HL-60/S4 treated with phorbol 12-myristate 13-acetate at 8.2 ng/mL for 4 days and 3 days (cell line): ENCODE results near the gene EGFR.

ENCODE experiments used
- in situ Hi-C: fragments of 300-500 bp; cut with MboI; formaldehyde crosslinking; loops from 2 replicates; pipeline ENCODE4 v1.15.0; 2022; ENCODE audit warnings: low sequenced_read_pairs

EGFR gene

DNA sequence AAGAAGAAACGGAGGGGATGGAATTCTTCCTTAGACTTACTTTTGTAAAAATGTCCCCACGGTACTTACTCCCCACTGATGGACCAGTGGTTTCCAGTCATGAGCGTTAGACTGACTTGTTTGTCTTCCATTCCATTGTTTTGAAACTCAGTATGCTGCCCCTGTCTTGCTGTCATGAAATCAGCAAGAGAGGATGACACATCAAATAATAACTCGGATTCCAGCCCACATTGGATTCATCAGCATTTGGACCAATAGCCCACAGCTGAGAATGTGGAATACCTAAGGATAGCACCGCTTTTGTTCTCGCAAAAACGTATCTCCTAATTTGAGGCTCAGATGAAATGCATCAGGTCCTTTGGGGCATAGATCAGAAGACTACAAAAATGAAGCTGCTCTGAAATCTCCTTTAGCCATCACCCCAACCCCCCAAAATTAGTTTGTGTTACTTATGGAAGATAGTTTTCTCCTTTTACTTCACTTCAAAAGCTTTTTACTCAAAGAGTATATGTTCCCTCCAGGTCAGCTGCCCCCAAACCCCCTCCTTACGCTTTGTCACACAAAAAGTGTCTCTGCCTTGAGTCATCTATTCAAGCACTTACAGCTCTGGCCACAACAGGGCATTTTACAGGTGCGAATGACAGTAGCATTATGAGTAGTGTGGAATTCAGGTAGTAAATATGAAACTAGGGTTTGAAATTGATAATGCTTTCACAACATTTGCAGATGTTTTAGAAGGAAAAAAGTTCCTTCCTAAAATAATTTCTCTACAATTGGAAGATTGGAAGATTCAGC, 187.6 kb downstream of the EGFR start:
- in situ Hi-C loops, result no loop called here

DNA sequence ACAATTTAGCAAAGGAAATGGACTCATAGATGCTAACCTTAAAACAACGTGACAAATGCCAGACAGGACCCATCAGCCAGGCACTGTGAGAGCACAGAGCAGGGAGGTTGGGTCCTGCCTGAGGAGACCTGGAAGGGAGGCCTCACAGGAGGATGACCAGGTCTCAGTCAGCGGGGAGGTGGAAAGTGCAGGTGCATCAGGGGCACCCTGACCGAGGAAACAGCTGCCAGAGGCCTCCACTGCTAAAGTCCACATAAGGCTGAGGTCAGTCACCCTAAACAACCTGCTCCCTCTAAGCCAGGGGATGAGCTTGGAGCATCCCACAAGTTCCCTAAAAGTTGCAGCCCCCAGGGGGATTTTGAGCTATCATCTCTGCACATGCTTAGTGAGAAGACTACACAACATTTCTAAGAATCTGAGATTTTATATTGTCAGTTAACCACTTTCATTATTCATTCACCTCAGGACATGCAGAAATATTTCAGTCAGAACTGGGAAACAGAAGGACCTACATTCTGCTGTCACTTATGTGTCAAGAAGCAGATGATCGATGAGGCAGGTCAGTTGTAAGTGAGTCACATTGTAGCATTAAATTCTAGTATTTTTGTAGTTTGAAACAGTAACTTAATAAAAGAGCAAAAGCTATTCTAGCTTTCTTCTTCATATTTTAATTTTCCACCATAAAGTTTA, 188.8 kb downstream of the EGFR start:
- in situ Hi-C loops, result no loop called here

DNA sequence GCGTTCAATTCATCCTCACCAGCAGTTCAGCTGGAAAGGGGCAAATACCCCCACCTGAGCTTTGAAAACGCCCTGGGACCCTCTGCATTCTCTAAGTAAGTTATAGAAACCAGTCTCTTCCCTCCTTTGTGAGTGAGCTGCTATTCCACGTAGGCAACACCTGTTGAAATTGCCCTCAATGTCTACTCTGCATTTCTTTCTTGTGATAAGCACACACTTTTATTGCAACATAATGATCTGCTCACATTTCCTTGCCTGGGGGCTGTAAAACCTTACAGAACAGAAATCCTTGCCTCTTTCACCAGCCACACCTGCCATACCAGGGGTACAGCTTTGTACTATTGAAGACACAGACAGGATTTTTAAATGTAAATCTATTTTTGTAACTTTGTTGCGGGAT, 190.5 kb downstream of the EGFR start:
- in situ Hi-C loops, result no loop called here

DNA sequence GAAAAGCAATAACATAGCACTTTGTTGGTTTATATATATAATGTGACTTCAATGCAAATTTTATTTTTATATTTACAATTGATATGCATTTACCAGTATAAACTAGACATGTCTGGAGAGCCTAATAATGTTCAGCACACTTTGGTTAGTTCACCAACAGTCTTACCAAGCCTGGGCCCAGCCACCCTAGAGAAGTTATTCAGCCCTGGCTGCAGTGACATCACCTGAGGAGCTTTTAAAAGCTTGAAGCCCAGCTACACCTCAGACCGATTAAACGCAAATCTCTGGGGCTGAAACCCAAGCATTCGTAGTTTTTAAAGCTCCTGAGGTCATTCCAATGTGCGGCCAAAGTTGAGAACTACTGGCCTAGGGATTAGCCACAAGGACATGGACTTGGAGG, 191.4 kb downstream of the EGFR start:
- in situ Hi-C loops, result no loop called here

DNA sequence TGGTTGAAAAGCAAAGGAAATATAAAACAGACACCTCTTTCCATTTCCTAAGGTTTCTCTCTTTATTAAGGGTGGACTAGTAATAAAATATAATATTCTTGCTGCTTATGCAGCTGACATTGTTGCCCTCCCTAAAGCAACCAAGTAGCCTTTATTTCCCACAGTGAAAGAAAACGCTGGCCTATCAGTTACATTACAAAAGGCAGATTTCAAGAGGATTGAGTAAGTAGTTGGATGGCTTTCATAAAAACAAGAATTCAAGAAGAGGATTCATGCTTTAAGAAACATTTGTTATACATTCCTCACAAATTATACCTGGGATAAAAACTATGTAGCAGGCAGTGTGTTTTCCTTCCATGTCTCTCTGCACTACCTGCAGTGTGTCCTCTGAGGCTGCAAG, 191.9 kb downstream of the EGFR start:
- in situ Hi-C loops, result no loop called here

DNA sequence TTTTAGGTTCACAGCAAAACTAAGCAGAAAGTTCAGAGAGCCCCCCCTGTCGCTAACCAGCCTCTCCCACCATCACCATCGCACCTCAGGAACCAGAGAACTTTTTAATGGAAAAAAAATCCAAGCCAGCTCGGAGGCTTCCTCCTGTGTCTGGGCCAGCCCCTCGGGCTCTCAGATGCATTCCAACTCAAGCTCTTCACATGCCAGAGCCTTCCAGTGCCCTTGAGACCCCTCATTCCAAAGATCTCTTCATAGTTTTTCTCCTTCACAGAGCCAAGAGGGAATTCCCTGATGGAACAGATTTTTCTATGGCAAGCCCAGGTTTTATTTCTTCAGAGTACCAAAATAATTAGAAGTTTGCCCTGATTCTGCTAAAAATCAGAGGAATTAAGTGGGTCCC, 192.9 kb downstream of the EGFR start:
- in situ Hi-C loops, result no loop called here

DNA sequence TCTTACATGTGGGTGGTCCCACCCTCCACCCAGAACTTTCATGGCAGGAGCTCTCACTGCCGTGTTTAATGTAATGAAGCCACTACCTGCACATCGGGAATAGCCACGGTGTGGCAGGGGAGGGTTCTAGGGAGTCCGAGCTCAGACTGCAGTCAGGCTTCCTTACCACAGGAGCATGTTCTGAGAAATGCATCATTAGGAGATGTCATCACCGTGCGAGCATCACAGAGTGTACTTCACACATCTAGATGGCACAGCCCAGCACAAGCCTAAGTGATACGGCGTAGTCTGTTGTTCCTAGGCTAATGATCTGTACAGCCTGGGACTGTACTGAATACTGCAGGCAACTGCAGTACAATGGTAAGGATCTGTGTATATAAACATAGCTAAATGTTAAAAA, 193.4 kb downstream of the EGFR start:
- in situ Hi-C loops, result no loop called here

DNA sequence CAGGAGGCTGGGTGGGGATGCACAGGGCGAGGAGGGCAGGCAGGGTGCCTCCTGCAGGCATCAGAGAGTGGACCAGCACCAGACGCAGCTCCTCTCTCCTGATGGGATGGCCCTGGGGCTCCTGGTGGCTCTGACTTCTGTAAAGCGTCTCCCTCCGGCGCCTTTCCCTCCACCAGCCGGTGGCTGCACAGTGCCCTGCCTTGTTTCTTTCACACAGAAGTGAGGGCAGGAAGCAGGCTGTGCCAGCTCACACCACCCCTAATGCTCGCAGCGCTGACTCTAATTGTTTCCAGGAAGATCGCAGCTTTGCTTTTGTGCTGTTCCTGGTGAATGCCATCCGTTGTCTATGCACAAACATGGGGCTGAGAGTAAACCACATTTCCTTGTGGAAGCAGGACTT, 194.0 kb downstream of the EGFR start:
- in situ Hi-C loops, result no loop called here

DNA sequence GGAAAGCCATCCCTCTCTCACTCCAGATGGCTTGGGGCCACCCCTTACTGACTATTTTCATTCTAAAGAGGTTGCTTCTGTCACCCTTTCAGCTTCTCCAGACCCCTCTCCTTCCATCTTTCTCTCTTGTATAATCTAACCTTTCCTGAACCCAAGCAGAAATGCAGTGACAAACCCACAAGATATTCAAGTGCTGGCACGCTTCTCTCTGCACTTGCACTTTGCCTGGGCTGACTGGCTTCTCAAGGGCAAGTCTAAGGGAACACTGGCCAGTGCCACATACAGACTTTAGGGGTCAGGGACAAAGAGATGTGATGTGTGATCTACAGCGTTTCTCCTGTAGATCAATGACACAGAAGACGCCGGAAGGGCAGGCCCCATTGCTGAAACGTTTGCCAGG, 195.9 kb downstream of the EGFR start:
- in situ Hi-C loops, result no loop called here

DNA sequence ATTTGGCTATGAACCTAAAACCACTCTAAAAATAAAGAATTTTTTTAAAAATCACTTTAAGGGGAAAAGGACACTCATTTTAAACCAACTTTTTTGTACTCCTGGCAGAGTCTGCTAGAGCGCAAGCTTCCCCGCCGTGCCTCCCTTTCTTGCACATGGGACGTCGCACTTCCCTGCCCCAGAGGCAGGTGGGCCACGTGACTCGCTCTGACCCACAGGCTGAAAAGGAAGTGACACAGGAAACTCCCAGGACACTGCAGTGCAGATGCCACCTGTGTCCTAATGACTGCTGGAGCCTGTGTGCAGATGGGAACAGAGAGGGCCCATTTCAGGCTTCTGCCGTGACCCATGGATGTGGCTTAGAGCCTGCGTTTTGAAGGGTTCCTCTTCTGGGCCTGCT, 204.2 kb downstream of the EGFR start:
- in situ Hi-C loops, result no loop called here

DNA sequence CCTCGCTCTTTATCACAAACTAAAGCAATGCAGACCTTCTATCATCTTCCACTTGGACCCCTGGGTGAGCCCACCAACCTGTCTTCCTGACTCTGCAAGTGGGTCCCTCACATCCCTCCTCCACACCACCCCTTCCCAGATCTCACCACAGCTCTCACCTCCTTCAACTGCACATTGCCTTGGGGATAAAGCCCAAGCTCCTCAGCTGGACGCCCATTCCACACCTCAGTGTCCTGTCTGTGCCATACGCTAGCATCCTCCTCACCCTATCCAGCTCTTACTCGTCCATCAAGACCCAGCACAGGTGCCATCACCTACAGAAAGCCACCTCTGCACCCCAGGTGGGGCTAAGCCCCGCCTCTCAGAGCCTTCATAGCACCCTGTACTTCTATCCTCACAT, 205.3 kb downstream of the EGFR start:
- in situ Hi-C loops, result no loop called here

DNA sequence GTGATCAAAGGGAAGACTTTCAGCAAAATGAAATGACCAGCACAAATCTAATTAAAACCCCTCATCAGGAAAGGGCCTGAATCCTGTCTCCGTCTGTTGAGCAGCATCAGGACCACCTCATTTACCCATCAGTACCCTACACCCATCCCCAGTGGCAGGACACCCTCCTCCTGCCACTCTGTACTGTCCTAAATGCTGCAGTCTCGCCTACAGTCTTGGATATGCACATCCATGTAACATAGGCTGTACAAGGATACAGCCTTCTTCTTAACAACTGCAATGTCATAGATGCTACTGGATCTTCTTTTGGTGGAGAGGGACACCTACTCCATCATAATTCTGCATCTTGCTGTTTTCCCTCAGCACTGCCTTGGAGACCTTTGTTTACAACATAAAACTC, 206.0 kb downstream of the EGFR start:
- in situ Hi-C loops, result no loop called here

DNA sequence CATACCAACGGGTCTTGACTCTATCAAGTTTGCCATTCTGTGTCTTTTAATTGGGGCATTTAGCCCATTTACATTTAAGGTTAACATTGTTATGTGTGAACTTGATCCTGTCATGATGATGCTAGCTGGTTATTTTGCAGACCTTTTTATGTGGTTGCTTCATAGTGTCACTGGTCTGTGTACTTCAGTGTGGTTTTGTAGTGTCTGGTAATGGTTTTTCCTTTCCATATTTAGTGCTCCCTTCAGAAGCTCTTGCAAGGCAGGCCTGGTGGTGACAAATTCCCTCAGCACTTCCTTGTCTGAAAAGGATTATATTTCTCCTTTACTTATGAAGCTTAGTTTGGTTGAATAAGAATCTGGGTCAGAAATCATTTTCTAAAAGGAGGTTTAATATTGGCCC, 211.2 kb downstream of the EGFR start:
- in situ Hi-C loops, result no loop called here

DNA sequence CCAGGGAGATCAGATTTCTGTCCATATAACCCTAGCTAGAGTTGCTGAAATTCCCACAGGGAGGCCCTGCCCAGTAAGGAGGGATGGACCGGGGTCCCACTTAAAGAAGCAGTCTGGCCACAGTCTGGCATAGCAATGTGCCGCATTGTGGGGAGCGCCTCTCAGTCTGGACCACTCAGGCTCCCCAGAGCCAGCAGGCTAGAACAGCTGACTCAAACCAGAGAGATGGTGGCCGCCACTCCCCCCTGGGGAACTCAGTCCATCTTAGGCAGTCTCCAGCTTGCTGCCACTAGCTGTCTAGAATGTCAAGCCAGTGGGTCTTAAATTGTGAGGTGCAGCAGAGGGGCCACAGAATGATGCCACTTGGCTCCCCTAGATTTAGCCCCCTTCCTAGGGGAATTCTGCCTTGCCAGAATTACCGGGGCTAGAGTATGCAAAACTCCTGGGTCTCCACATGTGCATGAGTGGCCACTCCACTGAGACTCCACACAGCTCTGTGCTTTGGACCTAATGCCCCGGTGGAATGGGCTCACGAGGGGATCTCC, 213.0 kb downstream of the EGFR start:
- in situ Hi-C loops, result no loop called here

DNA sequence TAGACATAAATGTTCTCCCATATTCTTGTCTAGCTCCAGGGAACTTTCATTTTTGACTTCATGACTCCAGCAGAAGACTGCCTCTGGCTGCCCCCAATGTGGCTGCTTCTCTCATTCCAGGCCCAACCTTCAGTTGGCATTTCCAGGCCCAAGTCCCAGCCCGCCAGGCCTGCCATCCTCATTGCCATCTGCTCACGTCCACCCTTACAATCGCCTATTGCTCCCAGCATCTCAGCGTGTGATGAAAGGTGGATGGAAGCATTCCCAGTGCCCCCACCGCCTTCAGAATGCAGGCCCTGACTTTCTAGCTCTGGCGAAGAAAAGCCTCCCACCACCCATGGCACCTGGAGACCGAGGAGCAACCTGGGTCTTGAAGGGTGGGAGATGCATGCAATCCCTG, 214.2 kb downstream of the EGFR start:
- in situ Hi-C loops, result no loop called here

DNA sequence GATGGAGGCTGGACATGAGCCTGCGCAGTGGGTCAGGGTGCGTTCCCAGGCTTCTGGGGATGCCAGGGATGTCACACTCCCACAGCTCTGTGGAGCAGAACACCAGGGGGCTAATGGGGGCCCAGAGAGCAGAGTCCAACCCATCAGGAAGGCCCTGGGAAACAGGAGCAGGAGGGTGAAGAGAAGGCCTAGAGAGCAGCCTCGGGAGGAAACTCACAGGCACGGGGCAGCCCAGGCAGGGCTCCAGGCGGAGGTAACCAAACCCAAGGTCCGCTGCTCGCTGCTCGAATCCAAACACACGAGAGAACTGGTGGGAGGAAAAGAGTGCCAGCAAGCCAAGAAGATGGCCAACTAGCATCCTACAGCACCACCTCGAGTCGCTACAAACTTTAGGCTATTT, 215.6 kb downstream of the EGFR start:
- in situ Hi-C loops, result no loop called here

DNA sequence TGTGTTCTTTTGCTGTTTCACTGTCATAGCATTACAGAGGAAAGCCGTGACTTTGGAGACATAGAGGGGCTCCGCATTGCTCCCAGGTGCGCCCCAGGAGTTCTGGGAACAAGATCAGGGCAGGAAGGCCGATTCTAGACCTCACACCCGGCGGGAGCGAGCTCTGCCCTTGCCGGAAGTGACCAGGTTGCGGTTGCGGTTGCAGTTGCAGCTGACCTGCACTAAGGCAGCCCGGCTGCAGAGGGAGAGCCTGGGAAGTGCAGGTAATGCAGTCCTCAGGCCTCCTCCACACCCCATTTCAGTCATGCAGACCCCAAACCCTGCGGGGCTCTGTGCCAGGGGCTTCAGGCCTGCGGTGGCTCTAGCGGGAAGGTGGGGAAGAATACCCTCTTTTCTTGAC, 216.3 kb downstream of the EGFR start:
- in situ Hi-C loops, result no loop called here

DNA sequence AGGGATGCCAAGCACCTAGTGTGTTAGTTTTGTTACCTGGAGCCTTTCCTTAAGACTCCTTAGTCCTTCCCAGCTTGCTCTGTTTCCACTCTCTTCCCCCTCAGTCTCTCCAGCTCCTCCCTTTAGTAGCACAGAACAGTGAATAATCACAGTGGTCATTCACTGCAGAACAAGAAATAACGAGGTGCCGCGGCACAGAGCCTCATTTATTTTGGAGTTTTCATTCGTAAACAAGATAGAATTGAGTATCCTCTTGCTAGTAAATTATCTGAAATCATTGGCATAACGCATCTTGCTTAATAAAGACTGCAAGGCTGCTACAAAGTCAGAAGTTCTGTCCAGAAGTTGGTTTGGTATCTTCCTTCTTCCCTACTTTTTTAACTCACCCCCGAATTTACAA, 217.0 kb downstream of the EGFR start:
- in situ Hi-C loops, result no loop called here

DNA sequence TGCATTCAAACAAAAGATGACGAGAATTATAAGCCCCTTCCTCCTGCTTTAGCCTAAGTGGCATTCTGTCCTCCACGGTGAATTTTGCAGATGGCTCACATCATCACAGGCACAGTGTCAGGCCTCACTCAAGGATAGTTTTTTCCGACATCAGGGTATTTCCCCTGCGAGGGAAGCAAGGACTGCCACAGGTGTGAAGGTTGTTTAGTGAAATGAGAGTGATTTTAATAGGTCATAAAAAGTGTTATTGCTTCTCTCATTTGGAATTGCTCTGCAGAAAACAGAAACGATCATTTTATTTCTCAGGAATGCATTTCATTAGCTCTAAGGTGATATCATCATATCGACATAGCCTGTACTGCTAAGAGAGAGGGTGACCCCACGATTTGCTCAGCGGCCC, 217.7 kb downstream of the EGFR start:
- in situ Hi-C loops, result no loop called here

DNA sequence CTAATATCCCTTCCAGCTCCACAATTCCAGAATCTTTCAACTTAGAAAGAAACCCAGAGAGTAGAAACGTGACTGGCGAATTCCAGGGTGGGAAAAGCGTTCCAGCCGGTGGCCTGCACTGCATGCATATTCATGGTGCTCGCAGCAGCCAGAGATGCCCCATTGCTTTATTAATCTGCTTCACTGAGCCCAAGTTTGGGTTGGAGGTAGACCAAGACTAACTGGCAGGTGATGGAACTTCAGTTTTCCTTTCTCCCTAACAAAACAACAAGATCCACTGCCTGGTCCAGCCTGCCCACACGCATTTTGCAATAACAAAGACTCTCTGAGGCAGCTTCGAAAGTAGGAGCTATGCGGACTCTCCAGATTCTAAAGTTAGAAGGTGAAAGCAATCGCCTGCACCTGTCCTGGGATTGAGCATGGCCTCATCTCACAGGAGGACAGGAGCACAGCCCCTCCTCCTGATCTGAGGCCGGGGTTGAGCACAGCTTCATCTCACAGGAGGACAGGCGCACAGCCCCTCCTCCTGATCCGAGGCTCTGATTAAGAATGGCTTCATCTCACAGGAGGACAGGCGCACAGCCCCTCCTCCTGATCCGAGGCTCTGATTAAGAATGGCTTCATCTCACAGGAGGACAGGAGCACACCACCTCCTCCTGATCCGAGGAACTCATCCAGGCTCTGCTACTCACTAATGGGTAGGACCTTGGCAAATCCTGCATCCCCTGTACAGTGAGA, 218.5 kb downstream of the EGFR start:
- in situ Hi-C loops, result no loop called here

DNA sequence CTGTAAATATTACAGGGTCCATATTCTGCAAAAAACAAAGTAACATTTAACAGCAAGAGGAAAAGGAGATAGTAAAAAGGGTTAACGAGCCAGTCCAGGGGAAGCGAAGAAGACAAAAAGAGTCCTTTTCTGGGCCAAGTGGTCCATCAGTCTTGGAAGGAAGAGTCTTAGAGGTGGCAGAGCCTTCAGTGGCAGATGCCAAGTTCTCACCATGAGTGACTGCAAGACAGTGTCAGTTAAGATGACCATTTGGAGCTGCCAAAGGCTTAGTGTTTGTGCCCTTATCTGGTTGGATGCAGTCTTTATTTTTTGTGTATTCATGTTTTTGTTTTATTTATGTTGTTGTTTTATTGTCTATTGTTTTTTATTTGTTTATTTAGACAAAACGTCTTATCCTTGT, 220.6 kb downstream of the EGFR start:
- in situ Hi-C loops, result no loop called here
